Stimulated activated CD8-positive, alpha-beta memory T cell treated with anti-CD3 and anti-CD28 coated beads, Interleukin-4, amount 100 ng/mL, for 4 hours (primary cell): ENCODE data around the gene BRICD5.

Source experiments
- DNase-seq, 2 donors: peaks; one replicate each; pipeline ENCODE4 v3.0.0-alpha.2; 2020; ENCODE audit warnings: low read depth in 2 of 2, low spot score in 1 of 2

BRICD5 gene

GRCh38 chr16:2237493-2238149, 27.0 kb upstream of the BRICD5 start:
- DNase-seq, result no peak

GRCh38 chr16:2237102-2237482, 26.4 kb upstream of the BRICD5 start:
- DNase-seq, result no peak

- no peak for DNase-seq
Measured at GRCh38 chr16:2236337-2237101, 25.9 kb upstream of the BRICD5 start, which contains the start of gene DNASE1L2. TSS of gene DNASE1L2 (plus strand) at chr16:2236444. CDS start at chr16:2236817, 373 bp downstream.

GRCh38 chr16:2235695-2236336, 25.2 kb upstream of the BRICD5 start:
- DNase-seq, result no peak

- no peak for DNase-seq
Measured at GRCh38 chr16:2235234-2235651, 24.6 kb upstream of the BRICD5 start.

GRCh38 chr16:2234813-2235170, 24.1 kb upstream of the BRICD5 start:
- DNase-seq, result no peak

- no peak for DNase-seq
Measured at GRCh38 chr16:2233872-2234812, 23.5 kb upstream of the BRICD5 start.

GRCh38 chr16:2233046-2233775, 22.5 kb upstream of the BRICD5 start:
- DNase-seq, result no peak

- DNase-seq, result no peak
Measured at GRCh38 chr16:2232094-2232990, 21.7 kb upstream of the BRICD5 start.

GRCh38 chr16:2231016-2231931, 20.6 kb upstream of the BRICD5 start:
- no peak for DNase-seq

GRCh38 chr16:2230376-2230775, 19.7 kb upstream of the BRICD5 start:
- no peak for DNase-seq

GRCh38 chr16:2229632-2230250, 19.1 kb upstream of the BRICD5 start:
- no peak for DNase-seq

GRCh38 chr16:2229091-2229490, 18.4 kb upstream of the BRICD5 start:
- no peak for DNase-seq

- DNase-seq, result no peak
Measured at GRCh38 chr16:2228161-2228824, 17.6 kb upstream of the BRICD5 start.

GRCh38 chr16:2226918-2227317, 16.3 kb upstream of the BRICD5 start:
- DNase-seq, result no peak

GRCh38 chr16:2226245-2226793, 15.7 kb upstream of the BRICD5 start:
- no peak for DNase-seq

GRCh38 chr16:2223942-2224486, 13.4 kb upstream of the BRICD5 start:
- no peak for DNase-seq
